HFFc6 (cell line): ENCODE measurements around the gene THSD7B. TPM values are rescaled to one million over a fixed set of nuclear protein-coding genes. Genes with fewer than 3 reads are reported as not detected.

Source experiments
- DNase-seq: peaks from one replicate; pipeline ENCODE4 v3.0.0-alpha.2; 2018
- H3K27ac Mint-ChIP-seq: 2 replicates; pipeline ENCODE4 v1.8.0; 2020; ENCODE audit warnings: mild to moderate bottlenecking, mixed read lengths
- H3K27me3 Mint-ChIP-seq: 2 replicates; pipeline ENCODE4 v1.8.0; 2021; ENCODE audit warnings: mild to moderate bottlenecking, moderate library complexity, mixed read lengths; ENCODE audit not compliant: insufficient read depth
- H3K36me3 Mint-ChIP-seq: 2 replicates; pipeline ENCODE4 v1.8.0; 2021; ENCODE audit warnings: low read depth, mixed read lengths
- H3K4me1 Mint-ChIP-seq: 2 replicates; pipeline ENCODE4 v1.8.0; 2020; ENCODE audit warnings: low read depth, mixed read lengths
- H3K4me3 Mint-ChIP-seq: 2 replicates; pipeline ENCODE4 v1.8.0; 2020; ENCODE audit warnings: mild to moderate bottlenecking, moderate library complexity, mixed read lengths
- H3K9me3 Mint-ChIP-seq: 2 replicates; pipeline ENCODE4 v1.8.0; 2020; ENCODE audit warnings: mild to moderate bottlenecking, mixed read lengths
- total RNA-seq, 6 experiments: library from RNA; stranded (reverse); fragmentation: NEBNext Ultra II Directional; extraction: Animal tissue kit (Norgen Biotek cat#: 25700); gene quantifications; 2 replicates in 1 of 6; 3 replicates in 5 of 6; pipeline ENCODE4 v1.2.3, GENCODE V29; 2021
- TF ChIP-seq, protein P1 (sequence below): fragments of 200-600 bp; sonication (generic); IDR thresholded peaks from 2 replicates; pipeline ENCODE4 v1.5.0; 2021; ENCODE audit warnings: antibody characterized with exemption, mild to moderate bottlenecking

Gene THSD7B
- total RNA-seq, 6 experiments from 2014 or later, result 0.10 to 0.25 (median 0.22) TPM; not detected in 2

GRCh38 chr2:137210039-137210438 lies 444.7 kb downstream of the THSD7B start:
- no peak overlapping the region for H3K27ac Mint-ChIP-seq
- H3K9me3 Mint-ChIP-seq, result no peaks in the 10 kb centered on the region
- no peak for DNase-seq
- H3K36me3 Mint-ChIP-seq, result no peaks in the 10 kb centered on the region
- no peaks in the 10 kb centered on the region; the same call in 1 of the 2 replicates for H3K27me3 Mint-ChIP-seq
- H3K4me3 Mint-ChIP-seq, result no peak overlapping the region
- TF ChIP-seq, protein P1, sequence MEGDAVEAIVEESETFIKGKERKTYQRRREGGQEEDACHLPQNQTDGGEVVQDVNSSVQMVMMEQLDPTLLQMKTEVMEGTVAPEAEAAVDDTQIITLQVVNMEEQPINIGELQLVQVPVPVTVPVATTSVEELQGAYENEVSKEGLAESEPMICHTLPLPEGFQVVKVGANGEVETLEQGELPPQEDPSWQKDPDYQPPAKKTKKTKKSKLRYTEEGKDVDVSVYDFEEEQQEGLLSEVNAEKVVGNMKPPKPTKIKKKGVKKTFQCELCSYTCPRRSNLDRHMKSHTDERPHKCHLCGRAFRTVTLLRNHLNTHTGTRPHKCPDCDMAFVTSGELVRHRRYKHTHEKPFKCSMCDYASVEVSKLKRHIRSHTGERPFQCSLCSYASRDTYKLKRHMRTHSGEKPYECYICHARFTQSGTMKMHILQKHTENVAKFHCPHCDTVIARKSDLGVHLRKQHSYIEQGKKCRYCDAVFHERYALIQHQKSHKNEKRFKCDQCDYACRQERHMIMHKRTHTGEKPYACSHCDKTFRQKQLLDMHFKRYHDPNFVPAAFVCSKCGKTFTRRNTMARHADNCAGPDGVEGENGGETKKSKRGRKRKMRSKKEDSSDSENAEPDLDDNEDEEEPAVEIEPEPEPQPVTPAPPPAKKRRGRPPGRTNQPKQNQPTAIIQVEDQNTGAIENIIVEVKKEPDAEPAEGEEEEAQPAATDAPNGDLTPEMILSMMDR, result no peak
- H3K4me1 Mint-ChIP-seq, result peaks cover 11% of the 10 kb centered on the region

- TF ChIP-seq, protein P1, result no peak
Observed at GRCh38 chr2:137211761-137212160, 446.4 kb downstream of the THSD7B start.

GRCh38 chr2:137220438-137220993 lies 455.2 kb downstream of the THSD7B start:
- peak overlapping the region; percentile 62 for H3K27ac Mint-ChIP-seq
- peaks cover 39% of the 10 kb centered on the region for H3K4me1 Mint-ChIP-seq
- H3K4me3 Mint-ChIP-seq, result peak overlapping the region; percentile 1; the same call in 1 of the 2 replicates
- no peaks in the 10 kb centered on the region for H3K9me3 Mint-ChIP-seq
- H3K27me3 Mint-ChIP-seq, result no peaks in the 10 kb centered on the region
- peak; percentile 80 for DNase-seq
- TF ChIP-seq, protein P1, result no peak
- no peaks in the 10 kb centered on the region for H3K36me3 Mint-ChIP-seq

More at GRCh38 chr2:137211761-137212160, 446.4 kb downstream of the THSD7B start:
- no peak for DNase-seq
- Mint-ChIP-seq H3K27ac (no peak overlapping the region), H3K4me3 (no peak overlapping the region), H3K36me3 (no peaks in the 10 kb centered on the region), H3K4me1 (peaks cover 11% of the 10 kb centered on the region), H3K9me3 (no peaks in the 10 kb centered on the region), H3K27me3 (no peaks in the 10 kb centered on the region; the same call in 1 of the 2 replicates)

GRCh38 chr2:137221797-137222492 lies 456.6 kb downstream of the THSD7B start:
- Mint-ChIP-seq H3K27ac (no peak overlapping the region), H3K4me3 (no peak overlapping the region), H3K27me3 (no peaks in the 10 kb centered on the region), H3K36me3 (no peaks in the 10 kb centered on the region), H3K4me1 (peaks cover 39% of the 10 kb centered on the region), H3K9me3 (no peaks in the 10 kb centered on the region)
- TF ChIP-seq, protein P1, result no peak
- DNase-seq, result no peak

GRCh38 chr2:137223722-137224121 lies 458.4 kb downstream of the THSD7B start:
- H3K4me1 Mint-ChIP-seq, result peaks cover 50% of the 10 kb centered on the region
- DNase-seq, result no peak
- TF ChIP-seq, protein P1, result no peak
- H3K9me3 Mint-ChIP-seq, result no peaks in the 10 kb centered on the region
- H3K27me3 Mint-ChIP-seq, result no peaks in the 10 kb centered on the region
- H3K27ac Mint-ChIP-seq, result no peak overlapping the region
- H3K4me3 Mint-ChIP-seq, result no peak overlapping the region
- no peaks in the 10 kb centered on the region for H3K36me3 Mint-ChIP-seq
